Activated CD4-positive, alpha-beta T cell treated with anti-CD3 and anti-CD28 coated beads, Interleukin-2, amount 50 U/mL, for 4 hours (primary cell): ENCODE data around the gene P4HB.
A peak's percentile ranks its signal among the peaks of the same experiment; 100 is the strongest.

ENCODE experiments used
- DNase-seq, 2 experiments: peaks; one replicate each; pipeline ENCODE4 v3.0.0-alpha.2; 2020

Gene P4HB

GRCh38 chr17:81867170-81867990, 7.0 kb upstream of the P4HB start:
- no peak for DNase-seq

- DNase-seq = no peak
These were observed 6.3 kb upstream of the P4HB start for GRCh38 chr17:81866440-81867169.

DNA sequence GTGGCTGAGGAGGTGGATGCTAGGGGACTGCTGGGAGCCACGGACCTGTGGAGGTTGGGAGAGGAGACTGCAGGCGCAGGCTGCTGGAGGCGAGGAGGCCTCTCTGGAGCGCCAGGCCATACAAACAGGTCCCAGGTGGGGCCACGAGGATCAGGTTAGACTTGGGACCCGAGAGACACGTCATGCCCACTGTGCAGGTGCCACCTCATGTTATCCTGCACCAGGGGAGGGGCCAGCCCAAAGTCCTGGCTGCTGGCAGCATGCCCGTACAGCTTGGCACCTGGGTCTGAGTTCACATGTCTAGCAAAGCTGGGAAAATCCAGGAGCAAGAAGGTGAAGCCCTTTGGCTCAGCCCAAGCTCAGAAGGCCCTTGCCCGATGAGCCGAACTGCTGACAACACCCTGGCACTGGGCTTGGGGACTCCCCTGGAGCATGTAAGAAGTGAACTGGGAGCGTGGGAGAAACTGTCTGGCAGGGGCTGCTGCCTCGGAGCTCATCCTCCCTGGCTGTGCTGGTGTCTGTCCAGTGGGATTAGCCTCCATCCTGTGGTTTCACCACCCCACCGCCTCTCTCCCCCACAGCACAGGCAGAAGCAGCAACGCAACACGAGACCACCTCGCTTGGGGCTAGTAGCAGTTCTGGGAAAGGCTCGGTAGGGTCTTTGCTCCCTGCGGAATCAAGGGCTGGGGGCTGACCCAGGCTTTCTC, 5.6 kb upstream of the P4HB start:
- no peak for DNase-seq

DNA sequence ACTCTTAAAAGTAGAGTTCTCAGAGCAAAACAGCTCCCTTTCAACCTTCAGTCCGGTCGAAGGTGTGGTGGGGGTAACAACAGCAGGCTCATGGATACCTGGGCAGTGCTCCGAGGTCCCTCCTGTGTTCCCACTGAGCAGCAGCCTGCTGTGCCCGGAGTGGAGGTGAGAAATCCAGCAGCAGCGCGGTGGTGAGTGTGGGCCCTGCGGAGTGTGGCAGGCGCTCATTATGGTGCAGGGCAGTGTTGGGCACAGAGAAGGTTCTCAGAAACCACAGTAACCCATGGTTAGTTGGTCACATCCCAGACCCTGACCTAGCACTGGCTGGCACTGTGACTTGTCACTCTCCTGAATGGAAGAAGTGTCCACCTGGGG, 5.0 kb upstream of the P4HB start:
- DNase-seq = no peak

- DNase-seq = no peak
These were observed 3.8 kb upstream of the P4HB start for GRCh38 chr17:81863833-81864768.

DNA sequence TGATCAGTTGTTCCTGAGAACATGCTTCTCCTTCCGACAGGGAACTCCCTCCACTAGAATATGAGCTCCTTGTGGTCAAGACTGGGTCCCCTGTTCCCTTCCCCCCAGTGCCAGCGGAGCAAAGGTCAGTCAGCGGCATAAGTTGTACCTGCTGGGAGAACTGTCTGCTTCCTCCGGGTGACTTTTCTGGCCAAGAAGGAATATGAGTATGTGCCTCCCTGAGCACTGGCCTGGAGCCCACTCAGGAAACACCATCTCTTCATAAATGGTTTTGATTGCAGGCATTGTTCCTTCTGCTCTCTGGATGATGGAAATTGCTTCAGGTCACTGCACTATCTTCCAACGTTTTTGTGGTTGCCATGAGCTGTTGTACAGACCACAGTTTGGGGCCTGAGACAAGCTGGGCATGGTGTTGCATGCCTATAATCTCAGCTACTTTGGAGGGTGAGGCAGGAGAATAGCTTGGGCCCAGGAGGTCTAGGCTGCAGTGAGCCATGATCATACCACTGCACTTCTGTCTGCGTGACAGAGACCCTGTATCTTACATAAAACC, 2.9 kb upstream of the P4HB start:
- no peak for DNase-seq

DNA sequence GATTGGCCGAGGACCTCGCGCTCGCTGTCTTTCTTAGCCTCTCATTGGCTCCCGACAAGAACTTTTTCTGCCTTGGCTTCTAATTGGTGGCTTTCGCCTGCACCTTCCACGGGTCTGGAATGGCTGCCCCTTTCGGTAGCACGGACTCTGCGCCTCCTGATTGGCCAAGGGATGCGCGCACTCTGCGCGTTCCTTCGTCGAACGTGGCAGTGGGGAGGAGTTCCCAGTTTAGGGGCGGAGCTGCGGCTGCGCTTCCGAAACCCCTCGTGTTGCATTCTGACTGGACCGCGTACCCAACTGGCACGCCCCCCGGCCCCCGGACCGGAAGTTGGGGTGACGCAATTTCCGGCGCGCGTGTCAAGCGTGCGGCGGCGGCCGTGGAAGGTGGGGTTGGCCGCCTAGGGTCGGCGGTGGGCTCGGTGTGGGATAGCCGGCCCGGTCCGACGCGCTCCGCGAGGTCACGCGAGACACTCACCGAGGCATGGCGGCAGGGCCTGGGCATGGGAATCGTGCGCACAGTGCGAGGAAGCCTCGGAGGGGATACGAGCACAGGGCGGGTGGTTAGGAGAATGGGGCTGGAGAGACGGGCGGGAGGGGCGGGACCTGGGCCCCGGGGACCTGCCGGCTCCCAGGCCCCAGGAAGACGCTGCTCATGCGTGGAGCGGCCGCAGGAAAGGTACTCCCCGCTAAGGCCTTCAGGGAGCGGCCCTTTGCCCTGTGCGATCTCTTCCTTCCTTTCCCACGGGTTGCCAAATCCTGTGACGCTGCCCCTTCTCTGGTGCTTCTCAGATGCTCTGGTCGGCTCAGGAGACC, 627 bp upstream of the P4HB start:
- DNase-seq = peak; percentile 98

DNA sequence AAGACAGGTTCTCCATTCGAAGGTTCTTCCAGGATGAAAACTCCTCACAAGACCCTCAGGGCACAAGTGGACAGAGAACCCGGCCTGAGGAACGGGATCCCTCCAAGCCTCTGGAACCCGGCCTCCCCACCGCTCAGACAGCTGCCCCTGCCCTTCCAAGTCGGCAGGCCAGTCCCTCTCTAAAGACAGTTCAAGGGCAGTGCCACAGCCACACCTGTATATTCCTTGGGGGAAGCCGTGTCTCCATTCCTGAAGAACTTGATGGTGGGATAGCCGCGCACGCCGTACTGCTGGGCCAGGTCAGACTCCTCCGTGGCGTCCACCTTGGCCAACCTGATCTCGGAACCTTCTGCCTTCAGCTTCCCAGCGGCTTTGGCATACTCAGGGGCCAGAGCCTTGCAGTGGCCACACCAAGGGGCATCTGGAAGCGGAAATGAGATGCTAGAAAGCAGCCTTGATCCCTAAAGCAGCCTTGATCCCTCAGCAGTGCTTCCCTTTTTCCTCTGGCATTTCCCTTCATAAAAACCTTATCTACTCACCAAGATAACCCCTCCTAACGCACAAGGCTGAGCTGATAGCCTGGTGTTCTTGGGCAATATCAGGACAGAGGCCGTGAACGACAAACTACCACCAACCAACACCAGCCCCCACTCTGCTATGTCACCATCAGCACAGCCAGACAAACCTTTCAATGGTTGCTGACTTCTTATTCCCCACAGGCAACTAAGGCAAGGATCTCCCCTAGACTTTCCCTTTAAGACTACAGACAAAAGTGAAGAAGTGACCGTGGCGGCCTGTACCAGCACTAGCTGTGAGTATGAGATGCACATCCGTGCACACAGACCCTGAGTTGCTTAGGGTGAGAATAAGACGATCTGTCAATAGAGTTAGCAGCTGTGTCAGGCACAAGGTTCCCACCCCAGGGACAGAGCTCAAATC, 1.1 kb downstream of the P4HB start:
- DNase-seq = no peak

DNA sequence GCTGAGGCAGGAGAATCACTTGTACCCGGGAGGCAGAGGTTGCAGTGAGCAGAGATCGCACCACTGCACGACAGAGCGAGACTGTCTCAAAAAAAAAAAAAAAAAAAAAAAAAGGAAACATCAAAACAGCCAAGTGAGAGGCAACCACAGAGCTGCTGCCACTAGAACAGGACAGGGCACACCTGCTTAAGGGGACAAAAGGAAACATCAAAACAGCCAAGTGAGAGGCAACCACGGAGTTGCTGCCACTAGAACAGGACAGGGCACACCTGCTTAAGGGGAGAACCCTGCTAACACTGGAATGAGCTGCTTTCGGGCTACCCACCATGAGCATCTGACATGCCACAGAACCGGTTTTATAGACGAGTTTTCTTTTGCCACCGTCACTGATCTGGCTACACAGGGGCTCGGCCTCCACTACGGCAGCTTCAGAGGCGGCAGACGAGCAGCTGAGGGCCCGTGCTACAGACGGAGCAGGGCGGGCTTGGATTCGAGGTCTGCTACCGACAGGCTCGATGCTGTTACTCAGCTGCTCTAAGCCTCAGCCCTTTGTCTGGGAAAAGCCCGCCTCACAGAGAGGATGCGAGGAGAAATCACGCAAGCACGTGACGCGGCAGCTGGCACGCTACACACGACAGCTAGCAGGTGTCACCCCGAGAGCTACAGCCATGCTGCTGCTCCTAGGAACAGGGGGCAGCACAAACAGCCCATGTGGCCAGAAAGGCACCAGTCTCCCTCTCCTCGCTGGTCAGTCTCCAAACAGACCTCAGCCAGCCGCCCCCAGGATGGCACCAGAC, 2.0 kb downstream of the P4HB start:
- DNase-seq = no peak

DNA sequence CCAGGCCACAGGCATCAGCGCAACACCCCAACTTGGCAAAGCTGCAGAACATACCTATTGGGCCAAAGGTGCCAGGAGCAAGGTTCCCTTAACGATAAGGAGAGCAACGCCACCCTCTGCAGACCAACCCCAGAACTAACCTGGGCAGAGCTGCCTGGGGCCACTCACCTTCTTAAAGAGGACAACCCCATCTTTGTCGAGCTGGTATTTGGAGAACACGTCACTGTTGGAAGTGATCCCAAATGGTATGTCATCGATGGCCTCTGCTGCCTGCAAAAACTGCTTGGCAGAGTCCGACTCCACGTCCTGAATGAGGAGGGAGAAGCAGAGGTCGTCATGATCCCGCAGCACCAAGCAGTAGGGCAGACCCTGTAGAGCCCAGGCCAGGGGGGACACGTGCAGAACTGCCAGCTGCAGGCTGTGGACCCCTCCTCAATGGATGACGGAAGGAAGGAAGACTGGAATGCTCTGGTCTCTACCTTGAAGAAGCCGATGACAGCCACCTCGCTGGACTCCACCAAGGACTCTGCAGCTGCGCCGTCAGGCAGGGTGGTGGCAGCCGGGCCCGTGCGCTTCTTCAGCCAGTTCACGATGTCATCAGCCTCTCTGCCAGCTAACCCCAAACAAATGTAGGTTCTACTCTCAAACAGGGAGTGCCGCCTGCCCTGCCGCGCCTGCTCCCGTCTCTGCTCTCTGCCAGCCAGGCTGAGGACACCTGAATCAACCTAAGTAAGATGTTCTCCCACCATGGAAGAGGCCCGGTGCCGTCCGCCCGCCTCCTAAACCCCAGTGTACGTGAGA, 5.2 kb downstream of the P4HB start:
- no peak for DNase-seq

GRCh38 chr17:81852237-81852636, 8.1 kb downstream of the P4HB start:
- DNase-seq = no peak

DNA sequence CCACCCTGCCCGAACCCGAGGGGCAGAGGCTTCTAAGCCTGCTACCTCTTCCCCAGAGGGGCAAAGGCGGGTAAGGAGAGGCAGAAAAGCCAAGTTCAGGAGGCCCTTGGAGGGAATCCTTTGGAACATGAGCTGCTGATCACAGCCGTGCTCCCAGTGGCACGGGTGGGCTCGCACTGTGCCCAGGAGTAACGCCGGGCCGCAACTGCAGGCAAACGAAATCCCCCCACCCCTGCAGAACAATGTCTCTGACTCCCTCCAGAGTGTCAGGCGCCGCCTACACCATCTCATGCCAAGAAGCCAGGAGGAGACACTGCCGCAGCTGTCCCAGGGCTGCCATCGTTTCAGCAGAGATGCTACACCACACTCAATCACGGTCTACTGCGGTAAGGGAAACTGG, 8.9 kb downstream of the P4HB start:
- DNase-seq = no peak

- DNase-seq = no peak
These were observed 10.9 kb downstream of the P4HB start for GRCh38 chr17:81849457-81849856.

DNA sequence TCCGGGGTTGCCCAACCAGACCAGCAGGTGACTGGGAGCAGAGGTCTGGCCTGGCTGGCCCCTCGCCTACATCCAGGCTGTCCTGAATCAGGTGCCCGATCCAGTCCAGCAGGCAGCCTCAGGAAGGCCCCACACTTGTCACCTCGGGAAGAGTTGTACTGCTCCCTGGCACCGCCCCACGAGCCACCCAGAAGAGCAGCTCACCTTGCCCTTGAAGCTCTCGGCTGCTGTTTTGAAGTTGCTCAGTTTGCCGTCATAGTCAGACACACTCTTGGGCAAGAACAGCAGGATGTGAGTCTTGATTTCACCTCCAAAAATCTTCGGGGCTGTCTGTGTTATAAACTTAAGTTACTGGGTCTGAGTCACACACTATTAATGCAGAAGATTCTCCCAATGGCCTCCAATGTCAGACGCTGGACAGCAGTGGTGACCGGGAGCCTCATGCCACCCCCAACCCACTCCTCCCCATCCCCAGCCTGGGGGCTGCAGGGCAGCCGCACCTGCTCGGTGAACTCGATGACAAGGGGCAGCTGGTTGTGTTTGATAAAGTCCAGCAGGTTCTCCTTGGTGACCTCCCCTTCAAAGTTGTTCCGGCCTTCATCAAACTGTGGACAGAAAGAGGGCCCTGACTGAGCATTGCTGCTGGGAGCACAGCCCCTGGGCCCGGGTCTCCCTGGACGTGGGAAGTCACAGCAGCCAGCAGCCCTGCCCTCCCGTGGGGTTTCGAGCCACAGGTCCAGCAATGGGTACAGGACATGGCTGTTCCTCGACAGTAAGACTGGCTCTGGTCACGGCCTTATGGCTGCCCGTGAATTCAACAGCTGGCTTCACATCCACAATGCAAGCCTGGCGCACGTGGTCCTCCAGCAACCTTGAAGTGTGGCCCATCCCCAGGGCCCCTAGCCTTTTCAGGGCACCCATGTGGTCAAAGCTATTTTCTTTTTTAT, 13.3 kb downstream of the P4HB start:
- DNase-seq = no peak

GRCh38 chr17:81845881-81846742, 14.2 kb downstream of the P4HB start:
- DNase-seq = no peak

GRCh38 chr17:81845361-81845760, 15.0 kb downstream of the P4HB start:
- no peak for DNase-seq
